HEK293 (cell line): ENCODE measurements around the gene SNTB2.

ENCODE experiments used
- IKZF3 ChIP-seq: fragments of 450-650 bp; IDR thresholded peaks from 2 replicates; pipeline ENCODE4 v1.5.0; 2018; ENCODE audit warnings: missing biosample characterization, mild to moderate bottlenecking, missing genetic modification characterization, moderate library complexity
- KLF8 ChIP-seq: fragments of 450-650 bp; formaldehyde crosslinking; IDR thresholded peaks from 2 replicates; pipeline ENCODE4 v1.5.1; 2016; ENCODE audit warnings: missing biosample characterization, missing genetic modification characterization
- PRDM1 ChIP-seq: fragments of 450-650 bp; formaldehyde crosslinking; IDR thresholded peaks from 2 replicates; pipeline ENCODE4; 2016; ENCODE audit warnings: missing biosample characterization, missing genetic modification characterization
- SP2 ChIP-seq: fragments of 450-650 bp; formaldehyde crosslinking; IDR thresholded peaks from 2 replicates; pipeline ENCODE4 v1.5.1; 2016; ENCODE audit warnings: missing biosample characterization, missing genetic modification characterization
- SP3 ChIP-seq: fragments of 450-650 bp; formaldehyde crosslinking; IDR thresholded peaks from 2 replicates; pipeline ENCODE4 v1.5.1; 2016; ENCODE audit warnings: missing biosample characterization, missing genetic modification characterization
- YY1 ChIP-seq: fragments of 450-650 bp; formaldehyde crosslinking; IDR thresholded peaks from 2 replicates; pipeline ENCODE4 v1.5.1; 2018; ENCODE audit warnings: missing biosample characterization, missing genetic modification characterization
- YY2 ChIP-seq: fragments of 450-650 bp; formaldehyde crosslinking; IDR thresholded peaks from 2 replicates; pipeline ENCODE4 v1.5.1; 2016; ENCODE audit warnings: missing biosample characterization, missing genetic modification characterization
- ZBTB1 ChIP-seq: fragments of 450-650 bp; formaldehyde crosslinking; IDR thresholded peaks from 2 replicates; pipeline ENCODE4 v1.5.1; 2016; ENCODE audit warnings: missing biosample characterization, missing genetic modification characterization
- ZBTB48 ChIP-seq: fragments of 450-650 bp; formaldehyde crosslinking; IDR thresholded peaks from 2 replicates; pipeline ENCODE4 v1.5.1; 2016; ENCODE audit warnings: missing biosample characterization, missing genetic modification characterization
- ZNF112 ChIP-seq: fragments of 450-650 bp; formaldehyde crosslinking; IDR thresholded peaks from 2 replicates; pipeline ENCODE4 v1.5.0; 2017; ENCODE audit warnings: missing biosample characterization, missing genetic modification characterization
- ZNF138 ChIP-seq: fragments of 450-650 bp; formaldehyde crosslinking; IDR thresholded peaks from 2 replicates; pipeline ENCODE4 v1.5.1; 2016; ENCODE audit warnings: missing biosample characterization, missing genetic modification characterization, borderline replicate concordance
- ZNF211 ChIP-seq: fragments of 450-650 bp; formaldehyde crosslinking; IDR thresholded peaks from 2 replicates; pipeline ENCODE4 v1.5.1; 2016; ENCODE audit warnings: low read depth, missing biosample characterization, missing genetic modification characterization
- ZNF223 ChIP-seq: fragments of 450-650 bp; formaldehyde crosslinking; IDR thresholded peaks from 2 replicates; pipeline ENCODE4 v1.5.1; 2016; ENCODE audit warnings: missing biosample characterization, missing genetic modification characterization
- ZNF335 ChIP-seq: fragments of 450-650 bp; formaldehyde crosslinking; conservative IDR thresholded peaks from 2 replicates; pipeline ENCODE4 v1.5.1; 2016; ENCODE audit warnings: missing biosample characterization, missing genetic modification characterization
- ZNF530 ChIP-seq: fragments of 450-650 bp; formaldehyde crosslinking; IDR thresholded peaks from 2 replicates; pipeline ENCODE4 v1.5.1; 2016; ENCODE audit warnings: low read depth, missing biosample characterization, missing genetic modification characterization
- ZNF549 ChIP-seq: fragments of 450-650 bp; IDR thresholded peaks from 2 replicates; pipeline ENCODE4 v1.5.1; 2018; ENCODE audit warnings: missing biosample characterization, missing genetic modification characterization, mild to moderate bottlenecking, inconsistent platforms, moderate library complexity
- ZNF747 ChIP-seq: fragments of 450-650 bp; formaldehyde crosslinking; IDR thresholded peaks from 2 replicates; pipeline ENCODE4 v1.5.1; 2016; ENCODE audit warnings: missing biosample characterization, missing genetic modification characterization
- ZNF837 ChIP-seq: fragments of 450-650 bp; formaldehyde crosslinking; IDR thresholded peaks from 2 replicates; pipeline ENCODE4 v1.5.1; 2016; ENCODE audit warnings: missing biosample characterization, missing genetic modification characterization
- ZXDB ChIP-seq: fragments of 450-650 bp; formaldehyde crosslinking; IDR thresholded peaks from 2 replicates; pipeline ENCODE4 v1.5.1; 2016; ENCODE audit warnings: missing biosample characterization, missing genetic modification characterization
- TF ChIP-seq, protein P1 (sequence below): fragments of 450-650 bp; formaldehyde crosslinking; IDR thresholded peaks from 2 replicates; pipeline ENCODE4 v1.5.1; 2016; ENCODE audit warnings: missing biosample characterization, missing genetic modification characterization
- TF ChIP-seq, protein P2 (sequence below): fragments of 450-650 bp; formaldehyde crosslinking; IDR thresholded peaks from 2 replicates; pipeline ENCODE4 v1.5.1; 2016; ENCODE audit warnings: missing biosample characterization, missing genetic modification characterization
- TF ChIP-seq, protein P3 (sequence below): fragments of 450-650 bp; formaldehyde crosslinking; IDR thresholded peaks from 2 replicates; pipeline ENCODE4 v1.5.1; 2016; ENCODE audit warnings: missing biosample characterization, missing genetic modification characterization
- TF ChIP-seq, protein P4 (sequence below): fragments of 450-650 bp; formaldehyde crosslinking; IDR thresholded peaks from 2 replicates; pipeline ENCODE4 v1.5.1; 2016; ENCODE audit warnings: missing biosample characterization, missing genetic modification characterization
- TF ChIP-seq, protein P5 (sequence below): fragments of 450-650 bp; formaldehyde crosslinking; conservative IDR thresholded peaks from 2 replicates; pipeline ENCODE4 v1.5.1; 2016; ENCODE audit warnings: low read depth, missing biosample characterization, missing genetic modification characterization
- TF ChIP-seq, protein P6 (sequence below): fragments of 450-650 bp; formaldehyde crosslinking; IDR thresholded peaks from 2 replicates; pipeline ENCODE4 v1.5.1; 2017; ENCODE audit warnings: missing biosample characterization, missing genetic modification characterization

SNTB2 gene

DNA sequence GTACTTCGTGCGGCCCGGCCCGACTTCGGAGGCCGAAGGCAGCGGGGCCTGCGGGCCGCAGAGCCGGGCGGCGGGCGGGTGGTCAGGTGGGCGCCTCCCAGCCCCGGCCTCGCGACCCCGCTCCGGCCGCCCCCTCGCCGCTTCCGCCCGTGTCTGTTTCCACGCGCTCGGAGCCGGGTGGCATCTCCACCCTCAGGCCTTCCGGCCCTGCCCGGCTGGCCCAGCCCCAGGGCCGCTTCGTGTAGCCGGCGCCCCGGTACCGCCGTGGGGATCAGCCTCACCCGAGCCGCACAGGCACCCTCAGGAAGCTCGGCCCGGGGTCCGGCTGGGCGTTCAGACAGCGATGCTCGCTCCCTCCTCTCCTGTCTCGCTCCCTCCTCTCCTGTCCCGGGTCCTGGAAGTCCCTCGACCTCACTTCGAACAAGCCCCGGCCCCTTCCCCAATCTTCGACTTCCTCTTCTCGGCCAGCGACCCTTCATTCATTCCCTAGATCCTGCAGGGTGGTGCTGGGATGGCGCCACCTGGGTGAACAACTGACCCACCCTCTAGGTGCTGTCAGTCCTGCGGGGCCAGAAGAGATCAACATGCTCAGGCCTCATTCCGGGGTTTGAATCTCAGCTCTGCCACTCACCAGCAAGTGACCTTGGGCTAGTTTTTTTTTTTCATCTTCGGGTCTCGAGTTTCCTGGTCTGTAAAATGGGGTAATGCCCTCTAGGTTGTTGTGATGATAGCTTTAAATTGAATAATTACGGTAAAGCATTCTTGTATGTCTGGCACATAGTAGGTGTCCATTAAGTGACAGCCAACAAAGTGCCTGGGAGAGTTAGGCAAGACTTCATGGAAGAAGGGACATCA, 124.8 kb downstream of the SNTB2 start (continued):
- TF ChIP-seq ZNF549 (tag by site-specific recombination) = 0 out of 2 replicates have a peak, but pooled peaks have one; percentile 15
- TF ChIP-seq, protein P1, sequence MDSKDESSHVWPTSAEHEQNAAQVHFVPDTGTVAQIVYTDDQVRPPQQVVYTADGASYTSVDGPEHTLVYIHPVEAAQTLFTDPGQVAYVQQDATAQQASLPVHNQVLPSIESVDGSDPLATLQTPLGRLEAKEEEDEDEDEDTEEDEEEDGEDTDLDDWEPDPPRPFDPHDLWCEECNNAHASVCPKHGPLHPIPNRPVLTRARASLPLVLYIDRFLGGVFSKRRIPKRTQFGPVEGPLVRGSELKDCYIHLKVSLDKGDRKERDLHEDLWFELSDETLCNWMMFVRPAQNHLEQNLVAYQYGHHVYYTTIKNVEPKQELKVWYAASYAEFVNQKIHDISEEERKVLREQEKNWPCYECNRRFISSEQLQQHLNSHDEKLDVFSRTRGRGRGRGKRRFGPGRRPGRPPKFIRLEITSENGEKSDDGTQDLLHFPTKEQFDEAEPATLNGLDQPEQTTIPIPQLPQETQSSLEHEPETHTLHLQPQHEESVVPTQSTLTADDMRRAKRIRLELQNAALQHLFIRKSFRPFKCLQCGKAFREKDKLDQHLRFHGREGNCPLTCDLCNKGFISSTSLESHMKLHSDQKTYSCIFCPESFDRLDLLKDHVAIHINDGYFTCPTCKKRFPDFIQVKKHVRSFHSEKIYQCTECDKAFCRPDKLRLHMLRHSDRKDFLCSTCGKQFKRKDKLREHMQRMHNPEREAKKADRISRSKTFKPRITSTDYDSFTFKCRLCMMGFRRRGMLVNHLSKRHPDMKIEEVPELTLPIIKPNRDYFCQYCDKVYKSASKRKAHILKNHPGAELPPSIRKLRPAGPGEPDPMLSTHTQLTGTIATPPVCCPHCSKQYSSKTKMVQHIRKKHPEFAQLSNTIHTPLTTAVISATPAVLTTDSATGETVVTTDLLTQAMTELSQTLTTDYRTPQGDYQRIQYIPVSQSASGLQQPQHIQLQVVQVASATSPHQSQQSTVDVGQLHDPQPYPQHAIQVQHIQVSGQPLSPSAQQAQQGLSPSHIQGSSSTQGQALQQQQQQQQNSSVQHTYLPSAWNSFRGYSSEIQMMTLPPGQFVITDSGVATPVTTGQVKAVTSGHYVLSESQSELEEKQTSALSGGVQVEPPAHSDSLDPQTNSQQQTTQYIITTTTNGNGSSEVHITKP (tag by site-specific recombination) = no peak
- TF ChIP-seq ZNF335 (tag by site-specific recombination) = peak; percentile 73
- TF ChIP-seq YY1 = no peak
- no peak for TF ChIP-seq PRDM1 (tag by site-specific recombination)
- TF ChIP-seq SP2 (tag by site-specific recombination) = peak; percentile 49
- no peak for TF ChIP-seq ZBTB48 (tag by site-specific recombination)
- TF ChIP-seq ZNF747 = no peak
- TF ChIP-seq ZBTB1 (tag by site-specific recombination) = no peak
- no peak for TF ChIP-seq ZNF138 (tag by site-specific recombination)
- 0 out of 2 replicates have a peak, but pooled peaks have one; percentile 8 for TF ChIP-seq SP3 (tag by site-specific recombination)
- no peak for TF ChIP-seq ZXDB (tag by site-specific recombination)
- no peak for TF ChIP-seq YY2
- no peak for TF ChIP-seq ZNF112 (tag by site-specific recombination)
- no peak for TF ChIP-seq ZNF211 (tag by site-specific recombination)
- TF ChIP-seq, protein P2, sequence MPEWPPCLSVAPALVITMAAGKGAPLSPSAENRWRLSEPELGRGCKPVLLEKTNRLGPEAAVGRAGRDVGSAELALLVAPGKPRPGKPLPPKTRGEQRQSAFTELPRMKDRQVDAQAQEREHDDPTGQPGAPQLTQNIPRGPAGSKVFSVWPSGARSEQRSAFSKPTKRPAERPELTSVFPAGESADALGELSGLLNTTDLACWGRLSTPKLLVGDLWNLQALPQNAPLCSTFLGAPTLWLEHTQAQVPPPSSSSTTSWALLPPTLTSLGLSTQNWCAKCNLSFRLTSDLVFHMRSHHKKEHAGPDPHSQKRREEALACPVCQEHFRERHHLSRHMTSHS = no peak
- no peak for TF ChIP-seq ZNF530 (tag by site-specific recombination)
- no peak for TF ChIP-seq ZNF223 (tag by site-specific recombination)
- no peak for TF ChIP-seq IKZF3
- TF ChIP-seq, protein P3, sequence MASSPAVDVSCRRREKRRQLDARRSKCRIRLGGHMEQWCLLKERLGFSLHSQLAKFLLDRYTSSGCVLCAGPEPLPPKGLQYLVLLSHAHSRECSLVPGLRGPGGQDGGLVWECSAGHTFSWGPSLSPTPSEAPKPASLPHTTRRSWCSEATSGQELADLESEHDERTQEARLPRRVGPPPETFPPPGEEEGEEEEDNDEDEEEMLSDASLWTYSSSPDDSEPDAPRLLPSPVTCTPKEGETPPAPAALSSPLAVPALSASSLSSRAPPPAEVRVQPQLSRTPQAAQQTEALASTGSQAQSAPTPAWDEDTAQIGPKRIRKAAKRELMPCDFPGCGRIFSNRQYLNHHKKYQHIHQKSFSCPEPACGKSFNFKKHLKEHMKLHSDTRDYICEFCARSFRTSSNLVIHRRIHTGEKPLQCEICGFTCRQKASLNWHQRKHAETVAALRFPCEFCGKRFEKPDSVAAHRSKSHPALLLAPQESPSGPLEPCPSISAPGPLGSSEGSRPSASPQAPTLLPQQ (tag by site-specific recombination) = no peak
- TF ChIP-seq, protein P4, sequence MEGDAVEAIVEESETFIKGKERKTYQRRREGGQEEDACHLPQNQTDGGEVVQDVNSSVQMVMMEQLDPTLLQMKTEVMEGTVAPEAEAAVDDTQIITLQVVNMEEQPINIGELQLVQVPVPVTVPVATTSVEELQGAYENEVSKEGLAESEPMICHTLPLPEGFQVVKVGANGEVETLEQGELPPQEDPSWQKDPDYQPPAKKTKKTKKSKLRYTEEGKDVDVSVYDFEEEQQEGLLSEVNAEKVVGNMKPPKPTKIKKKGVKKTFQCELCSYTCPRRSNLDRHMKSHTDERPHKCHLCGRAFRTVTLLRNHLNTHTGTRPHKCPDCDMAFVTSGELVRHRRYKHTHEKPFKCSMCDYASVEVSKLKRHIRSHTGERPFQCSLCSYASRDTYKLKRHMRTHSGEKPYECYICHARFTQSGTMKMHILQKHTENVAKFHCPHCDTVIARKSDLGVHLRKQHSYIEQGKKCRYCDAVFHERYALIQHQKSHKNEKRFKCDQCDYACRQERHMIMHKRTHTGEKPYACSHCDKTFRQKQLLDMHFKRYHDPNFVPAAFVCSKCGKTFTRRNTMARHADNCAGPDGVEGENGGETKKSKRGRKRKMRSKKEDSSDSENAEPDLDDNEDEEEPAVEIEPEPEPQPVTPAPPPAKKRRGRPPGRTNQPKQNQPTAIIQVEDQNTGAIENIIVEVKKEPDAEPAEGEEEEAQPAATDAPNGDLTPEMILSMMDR = peak; percentile 85
- 0 out of 2 replicates have a peak, but pooled peaks have one; percentile 20 for TF ChIP-seq KLF8
- TF ChIP-seq, protein P5, sequence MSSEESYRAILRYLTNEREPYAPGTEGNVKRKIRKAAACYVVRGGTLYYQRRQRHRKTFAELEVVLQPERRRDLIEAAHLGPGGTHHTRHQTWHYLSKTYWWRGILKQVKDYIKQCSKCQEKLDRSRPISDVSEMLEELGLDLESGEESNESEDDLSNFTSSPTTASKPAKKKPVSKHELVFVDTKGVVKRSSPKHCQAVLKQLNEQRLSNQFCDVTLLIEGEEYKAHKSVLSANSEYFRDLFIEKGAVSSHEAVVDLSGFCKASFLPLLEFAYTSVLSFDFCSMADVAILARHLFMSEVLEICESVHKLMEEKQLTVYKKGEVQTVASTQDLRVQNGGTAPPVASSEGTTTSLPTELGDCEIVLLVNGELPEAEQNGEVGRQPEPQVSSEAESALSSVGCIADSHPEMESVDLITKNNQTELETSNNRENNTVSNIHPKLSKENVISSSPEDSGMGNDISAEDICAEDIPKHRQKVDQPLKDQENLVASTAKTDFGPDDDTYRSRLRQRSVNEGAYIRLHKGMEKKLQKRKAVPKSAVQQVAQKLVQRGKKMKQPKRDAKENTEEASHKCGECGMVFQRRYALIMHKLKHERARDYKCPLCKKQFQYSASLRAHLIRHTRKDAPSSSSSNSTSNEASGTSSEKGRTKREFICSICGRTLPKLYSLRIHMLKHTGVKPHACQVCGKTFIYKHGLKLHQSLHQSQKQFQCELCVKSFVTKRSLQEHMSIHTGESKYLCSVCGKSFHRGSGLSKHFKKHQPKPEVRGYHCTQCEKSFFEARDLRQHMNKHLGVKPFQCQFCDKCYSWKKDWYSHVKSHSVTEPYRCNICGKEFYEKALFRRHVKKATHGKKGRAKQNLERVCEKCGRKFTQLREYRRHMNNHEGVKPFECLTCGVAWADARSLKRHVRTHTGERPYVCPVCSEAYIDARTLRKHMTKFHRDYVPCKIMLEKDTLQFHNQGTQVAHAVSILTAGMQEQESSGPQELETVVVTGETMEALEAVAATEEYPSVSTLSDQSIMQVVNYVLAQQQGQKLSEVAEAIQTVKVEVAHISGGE = peak; percentile 33
- TF ChIP-seq, protein P6, sequence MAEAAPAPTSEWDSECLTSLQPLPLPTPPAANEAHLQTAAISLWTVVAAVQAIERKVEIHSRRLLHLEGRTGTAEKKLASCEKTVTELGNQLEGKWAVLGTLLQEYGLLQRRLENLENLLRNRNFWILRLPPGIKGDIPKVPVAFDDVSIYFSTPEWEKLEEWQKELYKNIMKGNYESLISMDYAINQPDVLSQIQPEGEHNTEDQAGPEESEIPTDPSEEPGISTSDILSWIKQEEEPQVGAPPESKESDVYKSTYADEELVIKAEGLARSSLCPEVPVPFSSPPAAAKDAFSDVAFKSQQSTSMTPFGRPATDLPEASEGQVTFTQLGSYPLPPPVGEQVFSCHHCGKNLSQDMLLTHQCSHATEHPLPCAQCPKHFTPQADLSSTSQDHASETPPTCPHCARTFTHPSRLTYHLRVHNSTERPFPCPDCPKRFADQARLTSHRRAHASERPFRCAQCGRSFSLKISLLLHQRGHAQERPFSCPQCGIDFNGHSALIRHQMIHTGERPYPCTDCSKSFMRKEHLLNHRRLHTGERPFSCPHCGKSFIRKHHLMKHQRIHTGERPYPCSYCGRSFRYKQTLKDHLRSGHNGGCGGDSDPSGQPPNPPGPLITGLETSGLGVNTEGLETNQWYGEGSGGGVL = 0 out of 2 replicates have a peak, but pooled peaks have one; percentile 27
- no peak for TF ChIP-seq ZNF837 (tag by site-specific recombination)
- TF ChIP-seq, all 188 proteins: peak for 14
